Measurements from ENCODE around the gene USP11.

USP11 gene

GRCh38 chrX:47204970-47205369, 27.8 kb upstream of the USP11 start:
- peak in 1 of 3 experiments; percentile 31 for DNase-seq

DNA sequence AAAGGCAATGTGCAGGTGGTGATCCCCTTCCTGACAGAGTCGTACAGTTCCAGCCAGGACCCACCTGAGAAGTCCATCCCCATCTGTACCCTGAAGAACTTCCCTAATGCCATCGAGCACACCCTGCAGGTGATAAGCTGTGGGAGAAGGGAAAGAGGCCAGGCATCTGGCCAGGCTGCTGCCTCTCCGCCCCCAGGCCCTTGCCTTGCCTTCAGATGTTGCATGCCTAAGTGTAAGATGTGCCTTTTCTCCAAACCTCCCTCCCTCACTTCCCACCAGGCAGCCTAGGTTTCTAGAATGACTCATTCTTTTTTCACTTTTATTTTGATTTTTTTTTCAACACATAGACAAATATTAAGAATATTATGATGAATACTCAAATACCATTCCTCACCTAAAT, 26.5 kb upstream of the USP11 start:
- DNase-seq = no peak

DNA sequence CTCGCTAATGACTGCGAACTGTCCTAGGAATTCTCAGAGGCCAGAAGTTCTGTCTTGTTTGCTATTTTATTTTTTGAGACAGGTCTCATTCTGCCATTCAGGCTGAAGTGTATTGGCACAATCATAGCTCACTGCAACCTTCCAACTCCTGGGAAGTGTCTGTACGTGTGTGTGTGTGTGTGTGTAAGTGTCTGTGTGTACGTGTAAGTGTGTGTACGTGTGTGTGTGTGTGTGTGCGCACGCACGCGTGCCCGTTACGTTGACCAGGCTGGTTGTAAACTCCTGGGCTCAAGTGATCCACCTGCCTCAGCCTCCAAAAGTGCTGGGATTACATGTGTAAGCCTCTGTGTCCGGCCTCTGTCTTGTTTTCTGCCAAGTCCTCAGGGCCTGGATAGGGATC, 24.7 kb upstream of the USP11 start:
- no peak for DNase-seq

DNA sequence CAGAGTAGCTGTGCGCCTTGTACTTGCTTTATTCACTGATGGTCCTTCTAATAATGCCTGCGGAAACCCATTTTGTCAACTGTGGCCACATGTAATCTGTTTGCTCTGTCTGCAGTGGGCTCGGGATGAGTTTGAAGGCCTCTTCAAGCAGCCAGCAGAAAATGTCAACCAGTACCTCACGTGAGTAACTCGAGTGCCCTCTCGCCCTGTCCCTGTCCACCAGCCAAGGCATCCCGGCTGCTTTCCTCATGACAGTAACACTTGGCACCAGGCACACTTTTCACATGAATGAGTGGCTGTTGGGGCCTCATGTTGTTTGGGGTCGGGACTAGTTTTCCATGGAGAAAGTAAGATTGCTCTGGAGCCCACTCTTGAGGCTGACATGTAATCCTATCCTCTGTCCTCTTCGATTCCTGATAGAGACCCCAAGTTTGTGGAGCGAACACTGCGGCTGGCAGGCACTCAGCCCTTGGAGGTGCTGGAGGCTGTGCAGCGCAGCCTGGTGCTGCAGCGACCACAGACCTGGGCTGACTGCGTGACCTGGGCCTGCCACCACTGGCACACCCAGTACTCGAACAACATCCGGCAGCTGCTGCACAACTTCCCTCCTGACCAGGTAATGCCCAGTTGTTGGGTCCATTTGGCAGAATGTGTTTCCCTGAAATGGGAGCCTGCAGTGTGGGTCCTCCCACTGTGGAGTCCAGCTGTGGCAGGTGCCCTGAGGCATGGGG, 23.1 kb upstream of the USP11 start:
- no peak for DNase-seq

DNA sequence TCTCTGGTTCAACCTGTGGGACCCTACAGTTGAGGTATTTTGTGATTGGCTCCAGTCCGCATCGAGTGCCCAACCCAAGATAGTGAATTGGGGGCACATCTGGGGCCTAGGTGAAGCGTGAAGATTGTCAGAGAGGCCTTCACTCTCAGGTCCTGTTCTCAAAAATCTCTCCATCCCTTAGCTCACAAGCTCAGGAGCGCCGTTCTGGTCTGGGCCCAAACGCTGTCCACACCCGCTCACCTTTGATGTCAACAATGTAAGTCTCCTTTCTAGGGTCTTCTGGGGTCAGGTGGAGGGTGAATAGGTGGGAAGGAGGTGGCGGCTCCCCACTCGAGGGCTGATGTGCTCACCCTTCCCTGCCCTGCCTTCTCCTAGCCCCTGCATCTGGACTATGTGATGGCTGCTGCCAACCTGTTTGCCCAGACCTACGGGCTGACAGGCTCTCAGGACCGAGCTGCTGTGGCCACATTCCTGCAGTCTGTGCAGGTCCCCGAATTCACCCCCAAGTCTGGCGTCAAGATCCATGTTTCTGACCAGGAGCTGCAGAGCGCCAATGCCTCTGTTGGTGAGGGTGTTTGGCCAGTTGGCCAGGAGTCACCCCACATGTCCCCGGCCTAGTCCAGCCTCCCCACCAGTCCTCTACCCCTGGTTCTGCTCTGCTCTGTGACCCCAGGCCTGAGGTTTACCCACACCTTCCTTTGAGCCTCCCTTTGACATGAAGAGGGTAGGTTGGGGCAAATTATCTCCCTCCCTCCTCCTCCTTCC, 22.0 kb upstream of the USP11 start:
- no peak for DNase-seq

DNA sequence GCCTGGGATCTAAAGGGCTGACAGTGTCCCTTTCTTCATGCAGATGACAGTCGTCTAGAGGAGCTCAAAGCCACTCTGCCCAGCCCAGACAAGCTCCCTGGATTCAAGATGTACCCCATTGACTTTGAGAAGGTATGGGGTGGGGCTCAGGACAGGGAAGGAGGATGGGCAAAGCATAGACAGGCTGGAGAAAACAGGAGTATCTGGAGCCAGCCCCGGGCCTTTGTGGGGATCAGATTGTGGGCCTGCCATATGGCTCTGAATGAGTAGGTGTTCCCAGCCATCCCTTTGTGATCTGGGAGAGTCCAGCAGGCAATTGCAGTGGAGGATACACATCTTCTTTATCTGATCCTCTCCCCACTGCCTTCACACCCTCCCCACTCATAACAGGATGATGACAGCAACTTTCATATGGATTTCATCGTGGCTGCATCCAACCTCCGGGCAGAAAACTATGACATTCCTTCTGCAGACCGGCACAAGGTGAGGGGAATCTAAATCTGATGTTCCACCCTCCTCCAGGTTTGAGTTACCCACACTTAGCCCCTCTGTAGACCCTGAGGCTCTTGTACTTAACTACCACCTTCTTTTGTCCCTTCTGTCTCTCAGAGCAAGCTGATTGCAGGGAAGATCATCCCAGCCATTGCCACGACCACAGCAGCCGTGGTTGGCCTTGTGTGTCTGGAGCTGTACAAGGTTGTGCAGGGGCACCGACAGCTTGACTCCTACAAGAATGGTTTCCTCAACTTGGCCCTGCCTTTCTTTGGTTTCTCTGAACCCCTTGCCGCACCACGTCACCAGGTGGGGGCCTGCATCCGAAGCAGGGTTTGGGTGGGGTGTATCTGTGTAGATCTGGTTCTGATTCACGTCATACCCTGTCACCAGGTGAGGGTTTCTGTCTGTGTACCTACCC, 20.2 kb upstream of the USP11 start:
- DNase-seq = no peak

DNA sequence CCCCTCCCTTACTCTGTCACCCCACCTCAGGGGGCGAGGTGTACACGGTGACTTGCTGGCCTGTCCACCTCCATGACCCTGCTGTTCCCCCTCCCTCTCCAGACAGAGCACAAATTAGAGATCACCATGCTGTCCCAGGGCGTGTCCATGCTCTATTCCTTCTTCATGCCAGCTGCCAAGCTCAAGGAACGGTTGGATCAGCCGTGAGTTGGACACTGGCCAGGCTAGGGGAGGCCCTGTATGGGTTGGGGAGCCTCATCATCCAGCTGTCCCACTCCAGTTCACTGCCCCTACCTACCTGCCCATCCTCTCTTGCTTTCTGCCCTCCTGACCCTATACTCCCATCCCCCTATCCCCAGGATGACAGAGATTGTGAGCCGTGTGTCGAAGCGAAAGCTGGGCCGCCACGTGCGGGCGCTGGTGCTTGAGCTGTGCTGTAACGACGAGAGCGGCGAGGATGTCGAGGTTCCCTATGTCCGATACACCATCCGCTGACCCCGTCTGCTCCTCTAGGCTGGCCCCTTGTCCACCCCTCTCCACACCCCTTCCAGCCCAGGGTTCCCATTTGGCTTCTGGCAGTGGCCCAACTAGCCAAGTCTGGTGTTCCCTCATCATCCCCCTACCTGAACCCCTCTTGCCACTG, 18.3 kb upstream of the USP11 start:
- DNase-seq = no peak

DNA sequence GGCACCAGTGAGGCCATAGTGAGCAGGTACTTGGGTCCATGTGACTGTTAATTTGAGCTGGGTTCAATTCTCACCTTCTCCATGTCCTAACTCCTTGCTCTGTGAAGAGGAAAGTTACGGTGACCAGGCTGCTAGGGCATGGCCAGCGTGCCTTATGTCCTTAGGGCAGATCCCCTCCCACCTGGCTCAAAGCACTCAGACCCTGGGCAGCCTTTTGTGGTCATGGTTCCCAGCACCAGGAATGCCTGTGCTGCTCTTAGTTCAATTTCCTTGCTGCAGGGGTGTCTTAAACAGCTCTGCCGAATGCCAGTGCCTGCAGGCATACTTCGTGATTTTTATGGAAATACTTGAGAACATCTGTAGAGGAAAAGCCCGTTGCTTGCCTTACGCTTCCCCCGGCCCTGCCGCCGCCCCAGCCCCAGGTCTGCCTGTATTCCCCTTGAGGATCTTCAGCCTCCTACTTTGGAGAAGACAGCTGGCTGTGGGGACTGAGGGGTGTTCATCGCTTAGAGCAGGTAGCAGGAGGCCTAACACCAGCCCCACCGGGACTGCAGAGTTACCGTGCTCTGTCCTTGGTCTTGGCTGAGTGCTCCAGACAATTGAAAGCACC, 17.4 kb upstream of the USP11 start:
- no peak for DNase-seq

DNA sequence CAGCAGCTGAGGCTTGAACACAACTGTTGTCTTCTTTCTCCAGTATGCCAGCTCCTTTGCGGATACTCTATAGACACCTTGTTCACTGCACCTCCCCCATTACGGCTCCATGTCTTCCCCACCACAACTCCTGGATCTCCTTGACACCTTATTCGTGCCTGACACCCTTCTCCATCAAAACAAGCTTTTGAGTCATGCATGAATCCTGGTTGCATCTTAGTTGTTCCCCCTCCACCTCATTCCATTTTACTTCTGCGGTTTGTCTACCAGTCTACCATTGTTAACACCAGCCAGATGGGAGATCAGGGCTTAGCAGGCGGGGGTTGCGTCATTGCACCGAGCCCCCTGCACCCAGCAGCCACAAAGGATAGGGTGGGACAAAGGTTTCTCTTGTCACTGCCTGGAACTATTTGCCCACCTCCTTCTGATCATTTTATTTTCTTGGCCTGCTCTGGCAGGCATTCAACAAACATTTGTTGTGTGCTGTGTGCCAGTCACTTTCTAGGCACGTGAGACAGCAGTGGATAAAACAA, 16.4 kb upstream of the USP11 start:
- no peak for DNase-seq

DNA sequence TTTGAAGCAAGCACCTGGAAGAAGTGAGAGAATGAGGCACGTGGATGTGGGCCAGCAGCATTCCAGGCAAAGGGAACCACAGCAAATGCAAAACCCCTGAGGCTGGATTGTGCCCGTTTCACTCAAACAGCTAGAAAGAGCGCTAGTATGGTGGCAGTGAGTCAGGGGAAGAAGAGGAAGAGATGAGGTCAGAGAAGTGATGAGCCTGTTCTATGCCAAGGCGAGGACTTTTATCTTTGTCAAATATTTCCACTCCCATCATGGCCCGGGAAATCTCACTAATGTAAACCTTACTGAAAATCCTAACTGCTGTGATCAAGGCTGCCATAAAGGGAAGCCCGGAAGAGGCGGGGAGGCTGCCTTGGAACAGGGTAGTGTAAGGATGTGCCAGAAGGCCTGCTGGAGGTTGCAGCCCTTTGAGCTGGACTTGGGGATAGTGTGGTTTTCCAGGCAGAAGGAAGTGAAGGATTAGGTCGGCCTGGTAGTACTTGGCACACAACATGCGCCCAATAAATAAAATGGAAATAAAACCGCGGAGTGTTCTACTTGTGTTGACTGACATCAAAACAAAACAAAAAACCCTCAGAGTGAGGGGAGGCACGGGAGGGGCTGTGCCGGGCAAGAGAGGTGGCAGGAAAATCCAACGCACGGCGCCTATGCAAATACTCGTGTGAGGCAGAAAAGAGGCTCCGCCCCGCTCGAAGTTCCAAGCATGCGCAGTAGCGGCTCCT, 15.5 kb upstream of the USP11 start:
- no peak for DNase-seq

DNA sequence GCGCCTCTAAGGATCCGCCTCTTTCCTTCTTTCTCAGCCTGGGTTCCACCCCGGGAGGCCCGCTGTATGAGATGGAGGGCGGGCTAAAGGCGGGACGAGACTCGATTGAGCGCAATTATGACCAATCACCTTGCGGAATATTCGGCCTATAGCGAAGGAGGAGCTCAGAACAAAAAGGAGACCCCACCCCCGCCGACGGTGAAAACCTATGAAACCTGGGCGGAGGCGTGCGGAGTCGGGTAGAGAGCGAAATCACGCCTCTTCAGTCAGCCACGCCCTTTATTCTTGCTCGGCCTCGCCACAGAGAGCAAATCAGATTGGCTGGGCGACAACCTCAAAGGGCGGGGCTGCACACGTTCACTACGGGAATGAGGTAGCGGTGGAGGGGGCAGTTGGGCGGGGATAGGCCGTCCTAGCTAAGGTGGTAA, 14.9 kb upstream of the USP11 start:
- DNase-seq = peak; percentile 96 to 100 (median 100)

- DNase-seq = peak; percentile 73 to 99 (median 98)
These were observed 14.4 kb upstream of the USP11 start, which contains the start of gene CDK16 for GRCh38 chrX:47218280-47218919. CDK16 (plus strand) TSS chrX:47218681; CDS start chrX:47223558, 4,877 bp downstream.

DNA sequence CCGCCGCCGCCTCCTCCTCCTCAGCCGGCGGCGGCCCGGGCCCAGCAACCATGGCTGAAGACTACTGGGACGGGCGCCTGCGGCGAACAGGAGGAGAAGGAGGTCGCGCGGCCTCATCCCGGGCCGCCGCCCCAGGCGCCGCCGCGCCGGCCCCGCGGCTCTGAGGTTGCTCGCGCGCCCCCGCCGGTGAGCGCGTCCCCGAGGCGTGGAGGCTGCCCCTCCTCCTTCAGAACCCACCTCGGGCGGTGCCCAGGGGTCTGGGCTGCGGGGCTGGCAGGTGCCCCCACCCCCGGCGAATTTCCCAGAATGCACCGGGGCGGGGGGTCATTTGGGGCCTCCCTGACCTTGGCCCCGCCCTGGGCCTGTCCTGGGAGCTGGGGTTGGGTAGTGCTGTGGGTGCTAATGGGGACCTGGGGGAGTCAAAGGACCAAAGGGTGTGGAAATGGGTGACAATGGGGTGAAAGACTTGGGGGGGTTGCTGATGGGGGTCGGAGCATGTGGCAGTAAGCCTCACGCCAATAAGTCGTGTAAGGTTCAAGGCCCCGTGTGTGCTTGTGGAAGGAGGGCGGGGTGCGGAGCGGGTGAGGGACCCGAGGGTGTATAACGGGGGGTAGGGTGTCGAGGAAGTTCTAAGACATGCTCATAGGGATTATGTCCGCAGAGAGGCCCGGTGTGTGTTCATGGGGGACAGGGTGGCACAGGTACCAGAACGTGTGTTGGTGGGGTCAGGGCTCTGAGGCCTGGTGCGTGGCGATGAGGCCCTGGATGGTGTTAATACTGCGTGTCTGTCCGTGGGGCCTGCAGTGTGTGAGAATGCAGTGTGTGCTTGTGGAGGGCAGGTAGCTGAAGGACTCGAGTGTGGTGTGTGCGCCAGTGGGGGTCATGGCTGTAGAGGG, 13.6 kb upstream of the USP11 start:
- DNase-seq = peak in 1 of 3 experiments; percentile 73

DNA sequence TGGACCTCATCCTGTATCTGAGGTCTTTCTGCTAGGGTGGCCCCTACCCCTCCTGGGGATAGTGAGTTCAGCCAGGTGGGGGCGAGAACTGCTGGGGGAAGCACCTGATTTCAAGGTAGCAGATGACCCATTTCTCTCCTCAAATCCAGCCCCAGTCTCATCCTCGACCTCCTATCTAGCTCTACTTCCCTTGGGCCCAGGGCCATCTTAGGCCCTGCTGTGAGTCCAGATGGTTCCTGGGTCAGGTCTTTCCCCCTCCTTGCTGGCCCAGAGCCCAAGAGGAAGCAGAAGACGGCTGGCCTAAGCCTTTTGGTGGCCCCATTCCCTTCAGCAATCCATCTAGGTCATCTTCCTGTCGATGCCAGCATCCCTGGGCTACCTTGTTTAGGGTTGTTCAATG, 11.1 kb upstream of the USP11 start:
- no peak for DNase-seq

DNA sequence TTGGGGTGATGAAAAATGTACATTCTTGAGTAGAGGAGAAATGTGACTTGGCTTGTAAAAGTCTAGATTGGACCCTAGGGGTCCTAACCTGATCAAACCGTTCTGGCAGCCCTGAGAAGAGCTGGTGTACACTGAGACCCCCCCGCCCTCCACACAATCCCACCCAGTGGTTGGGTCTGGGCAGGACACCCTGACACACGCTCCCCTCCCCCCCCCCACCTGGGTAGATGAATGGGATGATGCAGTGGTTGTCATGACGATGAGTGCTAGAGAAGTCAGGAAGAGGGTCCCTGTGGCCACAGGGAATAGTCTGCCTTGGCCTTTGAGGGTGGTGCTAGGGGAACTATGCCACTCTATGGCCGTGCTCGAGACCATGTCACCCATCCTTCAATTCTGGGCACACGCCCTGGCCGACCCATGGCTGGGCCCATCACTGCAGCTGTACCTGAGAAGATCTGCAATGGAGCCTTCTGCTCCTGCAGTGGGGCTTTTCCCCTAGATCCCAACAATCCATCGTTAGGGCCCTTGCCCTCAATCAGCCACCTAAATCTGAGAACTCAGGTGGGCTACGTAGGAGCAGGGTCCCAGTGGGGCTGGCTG, 10.0 kb upstream of the USP11 start:
- DNase-seq = peak in 1 of 3 experiments; percentile 19

GRCh38 chrX:47223476-47224250, 9.1 kb upstream of the USP11 start:
- DNase-seq = no peak

DNA sequence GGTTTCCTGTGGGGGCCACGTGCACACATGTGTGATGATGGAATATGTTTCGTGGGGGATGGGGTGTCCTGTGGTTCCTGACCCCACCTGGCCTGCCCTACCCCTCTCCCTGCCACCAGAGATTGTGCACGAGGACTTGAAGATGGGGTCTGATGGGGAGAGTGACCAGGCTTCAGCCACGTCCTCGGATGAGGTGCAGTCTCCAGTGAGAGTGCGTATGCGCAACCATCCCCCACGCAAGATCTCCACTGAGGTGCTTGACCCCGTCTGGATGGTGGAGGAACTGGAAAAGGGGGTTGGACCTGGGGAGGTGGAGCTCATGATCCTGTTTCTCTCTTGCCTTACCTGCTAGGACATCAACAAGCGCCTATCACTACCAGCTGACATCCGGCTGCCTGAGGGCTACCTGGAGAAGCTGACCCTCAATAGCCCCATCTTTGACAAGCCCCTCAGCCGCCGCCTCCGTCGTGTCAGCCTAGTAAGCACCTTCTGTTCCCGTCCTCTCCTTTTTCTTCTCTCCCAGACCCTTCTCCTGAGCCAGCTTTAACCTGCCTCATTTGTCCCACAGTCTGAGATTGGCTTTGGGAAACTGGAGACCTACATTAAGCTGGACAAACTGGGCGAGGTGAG, 8.4 kb upstream of the USP11 start:
- DNase-seq = no peak

- DNase-seq = no peak
These were observed 7.9 kb upstream of the USP11 start for GRCh38 chrX:47224896-47225290.
